K562 (cell line): ENCODE results near the gene PPFIA1. TPM values are rescaled to one million over a fixed set of nuclear protein-coding genes. Genes with fewer than 3 reads are reported as not detected.

Experiments used
- ATAC-seq: fragments of 200-7000 bp; cut with Tn5 transposase; 3 replicates; pipeline ENCODE4 v1.9.1; 2020; ENCODE audit warnings: moderate library complexity
- BruUV-seq: library from RNA; stranded (reverse); fragments of 400-500 nt; replicated peaks from 2 replicates; lab custom pipeline; 2021; lab: Mats Ljungman, UMichigan
- CTCF ChIA-PET: fragments of 300-600 bp; formaldehyde crosslinking; extraction: SDS; loops from one replicate; lab custom pipeline; 2021; ENCODE audit warnings: low intra/inter-chr PET ratio; lab: Yijun Ruan, JAX
- POLR2A ChIA-PET: fragments of 300-600, 350-650 bp; sonication (Branson Sonifier 250); formaldehyde crosslinking; extraction: SDS; loops from one replicate; lab custom pipeline; 2021; ENCODE audit warnings: antibody characterized with exemption, inconsistent platforms; lab: Yijun Ruan, JAX
- DNase-seq, 4 experiments: peaks; one replicate each; pipeline versions ENCODE4 v3.0.0 to v3.0.0-alpha.2; 2011 to 2018; ENCODE audit warnings: low spot score in 3 of 4, mixed read lengths in 3 of 4; ENCODE audit errors: extremely low read depth in 1 of 4
- FAIRE-seq: peaks from 2 replicates; lab custom pipeline; 2011; peaks lifted over from hg19 to GRCh38; lab: Jason Lieb, UNC
- H2AFZ ChIP-seq: 2 replicates; pipeline ENCODE4 v1.6.0; 2011; ENCODE audit warnings: low read depth, low read length, control low read depth, inconsistent platforms
- H3K27ac ChIP-seq: fragments of 200-600 bp; 3 replicates; pipeline ENCODE4 v1.8.0; 2011; ENCODE audit warnings: low read depth, mild to moderate bottlenecking, control low read depth, inconsistent platforms, low read length, moderate library complexity, mixed read lengths; ENCODE audit errors: extremely low read depth
- H3K27me3 ChIP-seq, 2 experiments: fragments of 300-600 bp in 1 of 2; 2 replicates in 1 of 2; 3 replicates in 1 of 2; pipeline versions ENCODE4 v1.6.0 to v1.8.0; 2011; ENCODE audit warnings: inconsistent platforms in 2 of 2, low read length in 2 of 2, mild to moderate bottlenecking in 1 of 2, mixed read lengths in 1 of 2, moderate library complexity in 1 of 2; ENCODE audit not compliant: control insufficient read depth in 2 of 2, insufficient read depth in 2 of 2
- H3K36me3 ChIP-seq: fragments of 300-600 bp; 3 replicates; pipeline ENCODE4 v1.8.0; 2011; ENCODE audit warnings: mild to moderate bottlenecking, low read length, inconsistent platforms; ENCODE audit not compliant: control insufficient read depth, insufficient read depth
- H3K4me1 ChIP-seq, 2 experiments: fragments of 200-600 bp in 1 of 2; replicated peaks in 1 of 2; 2 replicates in 1 of 2; 3 replicates in 1 of 2; pipeline versions ENCODE4 v1.5.1 to v1.8.0; 2011; ENCODE audit warnings: inconsistent platforms in 2 of 2, low read length in 2 of 2, mild to moderate bottlenecking in 1 of 2, mixed read lengths in 1 of 2, moderate library complexity in 1 of 2; ENCODE audit not compliant: control insufficient read depth in 2 of 2, insufficient read depth in 2 of 2
- H3K4me2 ChIP-seq: 2 replicates; pipeline ENCODE4 v1.6.1; 2011; ENCODE audit warnings: low read length, control low read depth, inconsistent platforms, mixed read lengths; ENCODE audit not compliant: insufficient read depth
- H3K4me3 ChIP-seq: fragments of 200-600 bp; sonication (generic), shearing (Covaris generic); 2 replicates; pipeline ENCODE4 v1.5.1; 2016; ENCODE audit warnings: control low read depth, inconsistent platforms
- H3K79me2 ChIP-seq: fragments of 200-600 bp; 3 replicates; pipeline ENCODE4 v1.8.0; 2011; ENCODE audit warnings: low read length, inconsistent platforms; ENCODE audit not compliant: control insufficient read depth, insufficient read depth
- H3K9ac ChIP-seq, 2 experiments: 2 replicates each; pipeline versions ENCODE4 v1.6.0 to v1.6.1; 2011; ENCODE audit warnings: low read depth in 2 of 2, low read length in 2 of 2, control low read depth in 1 of 2, inconsistent platforms in 1 of 2, mild to moderate bottlenecking in 1 of 2, mixed read lengths in 1 of 2; ENCODE audit not compliant: insufficient read depth in 1 of 2
- H3K9me1 ChIP-seq: one replicate; pipeline ENCODE4 v1.6.0; 2011; ENCODE audit warnings: inconsistent platforms, mild to moderate bottlenecking, low read length, moderate library complexity; ENCODE audit not compliant: control insufficient read depth, insufficient read depth
- H3K9me3 ChIP-seq: replicated peaks from 2 replicates; pipeline ENCODE4 v1.5.1; 2011; ENCODE audit warnings: low read depth, low read length, inconsistent platforms; ENCODE audit not compliant: control insufficient read depth, insufficient read depth
- H4K20me1 ChIP-seq: replicated peaks from 2 replicates; pipeline ENCODE4 v1.6.1; 2011; ENCODE audit warnings: low read length, inconsistent platforms, mixed read lengths; ENCODE audit not compliant: control insufficient read depth, insufficient read depth
- CBFA2T2 ChIP-seq: fragments of 450-650 bp; conservative IDR thresholded peaks from 2 replicates; pipeline ENCODE4 v1.6.1; 2017; ENCODE audit warnings: mild to moderate bottlenecking
- CCNT2 ChIP-seq: IDR thresholded peaks from 2 replicates; pipeline ENCODE4 v1.6.1; 2011; ENCODE audit warnings: borderline replicate concordance, low read depth, mild to moderate bottlenecking, moderate library complexity, mixed read lengths, low read length; ENCODE audit not compliant: insufficient read length; ENCODE audit errors: extremely low read depth
- GATA2 ChIP-seq: sonication (generic); formaldehyde crosslinking; IDR thresholded peaks from 2 replicates; pipeline ENCODE4 v1.4.0; 2020; ENCODE audit warnings: mild to moderate bottlenecking, missing genetic modification reagents
- NRF1 ChIP-seq, 2 experiments: fragments of 450-650 bp; IDR thresholded peaks in 1 of 2; conservative IDR thresholded peaks in 1 of 2; 2 replicates each; pipeline ENCODE4 v1.6.1; 2014; ENCODE audit warnings: mild to moderate bottlenecking in 2 of 2
- PHF21A ChIP-seq: fragments of 450-650 bp; IDR thresholded peaks from 2 replicates; pipeline ENCODE4 v1.6.1; 2017; ENCODE audit warnings: low read depth, borderline replicate concordance
- RBM22 ChIP-seq: fragments of 200-400 bp; formaldehyde crosslinking; IDR thresholded peaks from 2 replicates; pipeline ENCODE4 v1.6.1; 2018; ENCODE audit warnings: low read length, low read depth; ENCODE audit not compliant: poor library complexity, severe bottlenecking
- ZBTB8A ChIP-seq: fragments of 450-650 bp; IDR thresholded peaks from 2 replicates; pipeline ENCODE4 v1.6.1; 2018; ENCODE audit warnings: mild to moderate bottlenecking, moderate library complexity; ENCODE audit not compliant: partially characterized antibody
- ZNF239 ChIP-seq: fragments of 250-450 bp; sonication (Bioruptor Pico); IDR thresholded peaks from 2 replicates; pipeline ENCODE4 v1.4.0; 2020; ENCODE audit warnings: mild to moderate bottlenecking
- in situ Hi-C: fragments of 300-500 bp; cut with MboI; formaldehyde crosslinking; loops from 4 replicates; pipeline ENCODE4 v1.15.0; 2018; ENCODE audit warnings: inconsistent platforms, mixed read lengths
- intact Hi-C: fragments of 100-400 bp; cut with micrococcal nuclease; formaldehyde crosslinking; loops from 2 replicates; pipeline ENCODE4 v1.14.2; 2022
- polyA plus RNA-seq, 8 experiments: library from polyadenylated mRNA; depleted of rRNA in 4 of 8; stranded (reverse) in 5 of 8; unstranded in 3 of 8; fragments of >200 nt; fragmentation: Nextera tagmentation in 2 of 8; fragmentation: Illumina TruSeq in 1 of 8; extraction: Ambion mirVana in 2 of 8; extraction: Trizol in 1 of 8; gene quantifications; 2 replicates each; pipeline versions ENCODE4 v1.2.1 to v1.2.3, GENCODE V29; 2011 to 2014; ENCODE audit warnings: inconsistent platforms in 1 of 8, missing spikeins in 1 of 8
- total RNA-seq, 7 experiments: library from RNA; depleted of rRNA in 6 of 7; stranded (reverse); fragments of >200 nt in 6 of 7; fragmentation: Illumina TruSeq in 2 of 7; extraction: Trizol in 2 of 7; gene quantifications; 2 replicates each; pipeline versions ENCODE4 v1.2.1 to v1.2.3, GENCODE V29; 2011 to 2021; ENCODE audit warnings: low replicate concordance in 1 of 7
- TF ChIP-seq, protein P1 (sequence below): sonication (generic); formaldehyde crosslinking; IDR thresholded peaks from 2 replicates; pipeline ENCODE4 v1.8.0; 2022; ENCODE audit warnings: mild to moderate bottlenecking, missing genetic modification reagents

The PPFIA1 gene
- total and polyA plus RNA-seq, 9 of the 15 experiments (the other 6 are each of a cell fraction or from before 2014, with no cell fraction given), result 9.9 to 41.5 (median 28.5) TPM

DNA sequence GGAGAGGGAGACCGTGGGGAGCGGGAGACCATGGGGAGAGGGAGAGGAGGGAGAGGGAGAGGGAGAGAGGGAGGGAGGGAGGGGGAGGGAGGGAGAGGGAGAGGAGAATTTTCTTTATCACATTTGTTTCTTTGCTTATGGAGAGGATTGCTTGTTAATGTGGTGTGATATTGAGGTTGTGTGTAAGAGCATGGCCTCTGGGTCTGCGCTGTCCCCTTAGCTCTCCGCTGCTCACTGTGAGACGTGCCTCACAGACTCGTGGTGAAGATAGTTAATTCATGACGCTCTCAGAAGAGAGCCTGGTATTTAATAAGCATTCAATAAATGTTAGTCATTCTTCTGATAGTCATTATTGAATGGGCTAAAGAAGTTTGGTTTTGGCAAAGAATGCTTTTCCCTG lies 26.2 kb downstream of the PPFIA1 start (continued):
- no peak for TF ChIP-seq CCNT2
- TF ChIP-seq ZNF239, result no peak

DNA sequence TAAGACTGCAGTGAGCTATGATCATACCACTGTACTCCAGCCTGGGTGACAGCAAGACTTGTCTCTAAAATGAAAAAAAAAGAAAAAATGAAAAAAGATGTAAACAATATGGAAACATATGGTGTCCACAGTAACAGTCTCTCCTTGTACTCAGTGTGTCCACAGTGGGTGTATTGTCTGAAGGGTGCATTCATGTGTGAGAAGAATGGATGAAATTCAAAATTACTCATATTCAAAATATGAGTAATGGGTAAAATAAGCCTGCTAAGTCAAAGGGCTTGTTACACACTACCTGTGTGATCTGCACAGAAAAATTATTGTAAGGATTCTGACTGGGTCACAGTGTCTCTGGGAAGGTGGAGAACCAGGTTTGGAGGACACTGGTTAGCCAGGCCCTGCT lies 26.9 kb downstream of the PPFIA1 start:
- no TSS peak for BruUV-seq
- intact Hi-C loops, result no loop called here
- ChIA-PET POLR2A (interaction anchor here (1.4 kb wide), 1 partner anchor 16 kb away, joined by 3 read pairs; no protein-coding TSS in a partner anchor), CTCF (no interaction called here)
- ATAC-seq, result no peak
- no peak overlapping the region for H2AFZ ChIP-seq
- no peak overlapping the region for H3K9ac ChIP-seq
- H3K27me3 ChIP-seq, result no peaks in the 10 kb centered on the region
- DNase-seq, result no peak
- peaks cover 10% of the 10 kb centered on the region; the same call in 2 of the 3 replicates for H3K79me2 ChIP-seq
- H3K4me1 ChIP-seq, result no peaks in the 10 kb centered on the region
- H4K20me1 ChIP-seq, result no peaks in the 10 kb centered on the region
- in situ Hi-C loops, result no loop called here
- no peak for TF ChIP-seq RBM22
- TF ChIP-seq, protein P1, sequence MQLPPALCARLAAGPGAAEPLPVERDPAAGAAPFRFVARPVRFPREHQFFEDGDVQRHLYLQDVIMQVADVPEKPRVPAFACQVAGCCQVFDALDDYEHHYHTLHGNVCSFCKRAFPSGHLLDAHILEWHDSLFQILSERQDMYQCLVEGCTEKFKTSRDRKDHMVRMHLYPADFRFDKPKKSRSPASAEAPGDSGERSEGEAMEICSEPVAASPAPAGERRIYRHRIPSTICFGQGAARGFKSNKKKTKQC (CRISPR knock-in tag), result no peak
- TF ChIP-seq ZBTB8A, result no peak
- TF ChIP-seq PHF21A, result no peak
- no peak for TF ChIP-seq CBFA2T2
- TF ChIP-seq NRF1 (conservative IDR thresholded peaks at IDR 0.05 in 1 of 2, IDR thresholded peaks at IDR 0.05 in 1 of 2), result no peak
- no peak for TF ChIP-seq GATA2
- H3K4me2 ChIP-seq, result no peak overlapping the region
- no peaks in the 10 kb centered on the region for H3K9me1 ChIP-seq
- peaks cover 50% of the 10 kb centered on the region; the same call in 2 of the 3 replicates for H3K36me3 ChIP-seq
- FAIRE-seq, result no peak
- no peak overlapping the region for H3K27ac ChIP-seq
- no peak overlapping the region for H3K4me3 ChIP-seq
- no peaks in the 10 kb centered on the region for H3K9me3 ChIP-seq
